Aorta (tissue), 5 donors: Measurements from ENCODE around the gene CRK. TPM values are rescaled to one million over a fixed set of nuclear protein-coding genes. Genes with fewer than 3 reads are reported as not detected.
A peak's percentile ranks its signal among the peaks of the same experiment; 100 is the strongest.

Experiments used
- ATAC-seq: fragments of 200-7000 bp; cut with Tn5 transposase; one replicate; pipeline ENCODE4 v1.9.1; 2022; ENCODE audit warnings: moderate library complexity; ENCODE audit not compliant: low FRiP score
- DNase-seq, 2 donors: peaks; one replicate each; pipeline ENCODE4 v3.0.0-alpha.2; 2020
- H3K27ac ChIP-seq, 2 donors: one replicate each; pipeline ENCODE4 v1.5.1; 2013; ENCODE audit warnings: low read length in 2 of 2, mild to moderate bottlenecking in 2 of 2, moderate library complexity in 2 of 2, control low read depth in 1 of 2, inconsistent platforms in 1 of 2, low read depth in 1 of 2
- H3K27me3 ChIP-seq, 2 donors: one replicate each; pipeline ENCODE4 v1.6.1; 2013; ENCODE audit warnings: control low read depth in 1 of 2, low read length in 1 of 2, mild to moderate bottlenecking in 1 of 2, moderate library complexity in 1 of 2; ENCODE audit not compliant: insufficient read depth in 2 of 2, control insufficient read depth in 1 of 2
- H3K36me3 ChIP-seq, 2 donors: one replicate each; pipeline ENCODE4 v1.6.1; 2013; ENCODE audit warnings: control low read depth in 1 of 2, low read length in 1 of 2, mild to moderate bottlenecking in 1 of 2; ENCODE audit not compliant: insufficient read depth in 2 of 2, control insufficient read depth in 1 of 2
- H3K4me1 ChIP-seq, 2 donors: one replicate each; pipeline ENCODE4 v1.6.1; 2013; ENCODE audit warnings: low read length in 2 of 2, control low read depth in 1 of 2, mild to moderate bottlenecking in 1 of 2, moderate library complexity in 1 of 2; ENCODE audit not compliant: insufficient read depth in 2 of 2, control insufficient read depth in 1 of 2
- H3K4me3 ChIP-seq, 2 donors: one replicate each; pipeline ENCODE4 v1.5.1; 2013; ENCODE audit warnings: low read length in 2 of 2, control low read depth in 1 of 2, mild to moderate bottlenecking in 1 of 2
- H3K9me3 ChIP-seq: one replicate; pipeline ENCODE4 v1.6.1; 2013; ENCODE audit warnings: mild to moderate bottlenecking, low read length; ENCODE audit not compliant: control insufficient read depth
- WGBS, 2 donors: extraction: QIAGEN DNeasy Blood & Tissue Kit; methylation state at CpG; one replicate each; pipeline ENCODE4 v1.1.7; 2013; 5-methylcytosine and 5-hydroxymethylcytosine counted together
- intact Hi-C, 2 donors: fragments of 100-400 bp; cut with DNase I; formaldehyde crosslinking; loops; one replicate each; pipeline versions ENCODE4 v1.14.2 to v1.15.0; 2022
- polyA plus RNA-seq, 2 donors: library from polyadenylated mRNA; stranded (reverse); fragments of 200-250 nt; gene quantifications; one replicate each; pipeline ENCODE4 v1.2.3, GENCODE V29; 2013
- total RNA-seq, 2 donors: library from RNA; stranded (reverse); fragmentation: NEBNext Ultra II Directional; extraction: Animal tissue kit (Norgen Biotek cat#: 25700); gene quantifications; one replicate each; pipeline ENCODE4 v1.2.1, GENCODE V29; 2021
- donor health status: healthy with polysubstance abuse.
- donor health status: Bipolar disorder and iron deficiency.
- donor health status: DM: no; HTN: no; CAD: no.
- donor health status: DM: no; HTN: no; CAD: no.
- donor health status: DM: yes; HTN: yes; CAD: no.

CRK gene
- total and polyA plus RNA-seq, 4 donors: 33.5 to 63.8 (median 48.1) TPM

- 89 to 92% methylated on average over 15 of the region's 15 CpGs for WGBS, 2 donors
- intact Hi-C loops: no loop called here
- H3K36me3 ChIP-seq: peaks cover 7 to 22% of the 10 kb centered on the region in 2 donors
- H3K4me3 ChIP-seq: no peak overlapping the region
- H3K27me3 ChIP-seq: no peaks in the 10 kb centered on the region
- ATAC-seq: no peak
- no peak overlapping the region for H3K27ac ChIP-seq
- H3K9me3 ChIP-seq: no peaks in the 10 kb centered on the region
- H3K4me1 ChIP-seq: no peaks in the 10 kb centered on the region
- DNase-seq: no peak
Observed at GRCh38 chr17:1471490-1471889, 15.5 kb upstream of the CRK start.

GRCh38 chr17:1470755-1471462, 14.9 kb upstream of the CRK start:
- Histone ChIP-seq H3K4me1 (no peaks in the 10 kb centered on the region), H3K36me3 (peaks cover 7 to 22% of the 10 kb centered on the region in 2 donors), H3K27me3 (no peaks in the 10 kb centered on the region), H3K9me3 (no peaks in the 10 kb centered on the region), H3K4me3 (no peak overlapping the region), H3K27ac (no peak overlapping the region)
- intact Hi-C loops: no loop called here
- ATAC-seq (no peak), DNase-seq (no peak)
- WGBS, 2 donors: 84 to 86% methylated on average over 24 to 25 of the region's 25 CpGs

DNA sequence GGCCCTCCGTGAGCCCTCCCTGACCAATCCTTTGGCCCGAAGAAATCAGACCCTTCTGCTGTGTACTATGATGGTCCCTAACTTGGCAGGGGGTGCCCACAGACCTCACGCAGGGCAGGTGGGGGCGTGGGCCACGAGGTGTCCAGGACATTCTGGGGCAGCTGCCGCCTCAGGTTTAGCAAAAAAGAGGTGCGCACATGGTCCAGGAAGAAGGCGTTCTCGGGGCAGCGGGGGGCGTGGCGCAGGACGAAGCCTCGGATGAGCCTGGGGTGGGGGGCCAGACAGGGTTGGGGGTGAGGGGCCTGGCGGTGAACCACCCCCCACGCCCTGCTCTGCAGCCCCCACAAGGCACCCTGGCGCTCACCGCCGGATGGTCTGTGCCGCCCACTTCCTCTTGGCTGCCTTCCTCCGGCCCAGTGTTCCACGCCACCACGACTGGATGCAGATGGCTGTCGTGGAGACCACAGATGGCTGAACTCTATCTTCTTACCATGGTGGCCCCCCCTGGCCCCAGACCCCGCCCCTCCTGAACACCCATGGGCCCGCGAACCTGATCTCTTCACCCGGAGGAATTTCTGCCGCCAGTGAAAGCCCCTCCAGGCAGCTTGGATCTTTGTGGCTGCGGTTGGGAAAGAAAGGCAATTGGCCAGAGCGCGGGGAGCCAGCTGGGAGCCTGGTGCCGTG, 14.2 kb upstream of the CRK start:
- Histone ChIP-seq H3K9me3 (no peaks in the 10 kb centered on the region), H3K27me3 (no peaks in the 10 kb centered on the region), H3K4me3 (no peak overlapping the region), H3K36me3 (peaks cover 7 to 22% of the 10 kb centered on the region in 2 donors), H3K27ac (no peak overlapping the region), H3K4me1 (no peaks in the 10 kb centered on the region)
- intact Hi-C loops: no loop called here
- ATAC-seq (no peak), DNase-seq (no peak)
- WGBS, 2 donors: 83 to 84% methylated on average over 33 of the region's 33 CpGs

- H3K36me3 ChIP-seq: peaks cover 7 to 22% of the 10 kb centered on the region in 2 donors
- DNase-seq: no peak
- no peaks in the 10 kb centered on the region for H3K9me3 ChIP-seq
- 75 to 79% methylated on average over 28 of the region's 28 CpGs for WGBS, 2 donors
- H3K4me1 ChIP-seq: no peaks in the 10 kb centered on the region
- no peak overlapping the region for H3K4me3 ChIP-seq
- H3K27ac ChIP-seq: no peak overlapping the region
- H3K27me3 ChIP-seq: no peaks in the 10 kb centered on the region
- intact Hi-C loops: no loop called here
- ATAC-seq: no peak
Observed at GRCh38 chr17:1469231-1469852, 13.3 kb upstream of the CRK start.

DNA sequence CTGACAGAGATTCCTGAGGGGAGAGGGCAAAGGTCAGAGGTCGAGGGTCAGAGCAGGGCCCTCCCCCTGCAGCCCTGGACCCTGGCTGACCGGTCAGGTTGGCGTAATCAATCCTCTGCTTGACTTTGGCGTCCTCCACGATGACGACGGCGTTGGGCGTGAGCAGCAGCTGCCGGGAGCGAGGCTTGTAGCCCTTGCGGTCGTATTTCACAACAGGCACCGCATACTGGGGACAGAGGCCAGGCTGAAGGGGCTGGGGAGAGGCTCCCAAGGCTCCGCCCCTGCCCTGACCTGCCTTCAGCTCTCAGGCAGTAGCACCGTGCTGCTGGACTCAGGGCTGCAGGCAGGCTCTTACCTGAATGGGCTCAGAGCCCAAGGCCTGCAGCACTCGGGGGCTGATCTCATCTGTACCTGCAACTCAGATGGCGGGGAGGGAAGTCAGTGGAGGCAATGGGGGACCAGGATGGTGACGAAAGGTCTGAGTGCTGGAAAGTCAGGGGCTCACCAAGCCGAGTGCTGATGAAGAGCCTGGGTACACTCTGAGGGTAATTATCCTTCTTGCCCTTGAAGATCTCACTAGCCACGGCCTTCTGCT, 12.0 kb upstream of the CRK start:
- ATAC-seq (peak; percentile 39), DNase-seq (no peak)
- Histone ChIP-seq H3K36me3 (peaks cover 7 to 19% of the 10 kb centered on the region in 2 donors), H3K9me3 (no peaks in the 10 kb centered on the region), H3K4me3 (no peak overlapping the region), H3K27me3 (no peaks in the 10 kb centered on the region), H3K27ac (no peak overlapping the region), H3K4me1 (no peaks in the 10 kb centered on the region)
- WGBS, 2 donors: 69 to 74% methylated on average over 21 of the region's 21 CpGs
- intact Hi-C loops: no loop called here

DNA sequence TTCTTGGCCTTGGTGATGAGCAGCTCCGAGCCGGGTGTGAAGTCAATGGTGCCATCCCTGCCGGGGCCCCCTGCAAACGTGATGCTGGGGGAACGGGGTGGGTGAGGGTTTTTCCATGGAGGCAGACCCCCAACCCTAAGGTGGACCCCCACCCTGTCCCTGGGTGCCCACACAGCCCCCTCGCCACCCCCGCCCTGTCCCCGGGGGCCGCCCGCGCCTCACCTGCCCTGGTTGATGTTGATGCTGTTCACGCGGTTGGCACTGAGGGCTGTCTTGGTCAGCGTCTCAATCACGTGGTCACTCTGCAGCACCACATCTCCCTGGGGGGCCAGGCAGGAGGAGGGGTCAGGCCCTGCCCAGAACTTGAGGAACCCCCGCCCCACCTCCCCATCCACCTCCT, 11.2 kb upstream of the CRK start:
- Histone ChIP-seq H3K27ac (no peak overlapping the region), H3K4me1 (no peaks in the 10 kb centered on the region), H3K4me3 (no peak overlapping the region), H3K9me3 (no peaks in the 10 kb centered on the region), H3K36me3 (peaks cover 7 to 19% of the 10 kb centered on the region in 2 donors), H3K27me3 (no peaks in the 10 kb centered on the region)
- ATAC-seq (no peak), DNase-seq (no peak)
- intact Hi-C loops: no loop called here
- 86 to 87% methylated on average over 16 of the region's 16 CpGs for WGBS, 2 donors

DNA sequence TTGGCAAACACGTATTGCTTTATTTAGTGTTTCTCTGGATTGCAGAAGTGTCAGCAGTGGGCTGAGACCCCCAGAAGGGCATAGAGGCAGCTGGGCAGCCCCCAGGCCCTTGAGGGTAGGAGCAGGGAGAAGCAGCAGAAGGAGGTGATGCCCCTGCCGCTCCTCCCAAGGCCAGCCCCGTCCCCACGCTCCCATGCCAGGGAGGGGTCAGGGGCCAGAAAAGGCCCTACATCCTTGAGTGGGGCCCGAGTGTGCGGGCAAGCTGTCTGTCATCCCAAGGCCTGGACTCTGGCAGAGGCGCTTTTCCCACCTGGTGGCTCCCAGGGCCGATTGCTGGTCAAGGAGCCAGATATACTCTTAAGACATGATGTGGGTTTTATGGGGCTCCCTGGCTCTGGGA, 8.2 kb upstream of the CRK start:
- Histone ChIP-seq H3K4me1 (peaks cover 3 to 4% of the 10 kb centered on the region in 2 donors), H3K36me3 (peaks cover 3 to 9% of the 10 kb centered on the region in 2 donors), H3K4me3 (no peak overlapping the region), H3K9me3 (no peaks in the 10 kb centered on the region), H3K27me3 (no peaks in the 10 kb centered on the region), H3K27ac (no peak overlapping the region)
- intact Hi-C loops: no loop called here
- ATAC-seq: no peak
- WGBS, 2 donors: 87% methylated on average over 8 of the region's 8 CpGs
- DNase-seq: no peak

DNA sequence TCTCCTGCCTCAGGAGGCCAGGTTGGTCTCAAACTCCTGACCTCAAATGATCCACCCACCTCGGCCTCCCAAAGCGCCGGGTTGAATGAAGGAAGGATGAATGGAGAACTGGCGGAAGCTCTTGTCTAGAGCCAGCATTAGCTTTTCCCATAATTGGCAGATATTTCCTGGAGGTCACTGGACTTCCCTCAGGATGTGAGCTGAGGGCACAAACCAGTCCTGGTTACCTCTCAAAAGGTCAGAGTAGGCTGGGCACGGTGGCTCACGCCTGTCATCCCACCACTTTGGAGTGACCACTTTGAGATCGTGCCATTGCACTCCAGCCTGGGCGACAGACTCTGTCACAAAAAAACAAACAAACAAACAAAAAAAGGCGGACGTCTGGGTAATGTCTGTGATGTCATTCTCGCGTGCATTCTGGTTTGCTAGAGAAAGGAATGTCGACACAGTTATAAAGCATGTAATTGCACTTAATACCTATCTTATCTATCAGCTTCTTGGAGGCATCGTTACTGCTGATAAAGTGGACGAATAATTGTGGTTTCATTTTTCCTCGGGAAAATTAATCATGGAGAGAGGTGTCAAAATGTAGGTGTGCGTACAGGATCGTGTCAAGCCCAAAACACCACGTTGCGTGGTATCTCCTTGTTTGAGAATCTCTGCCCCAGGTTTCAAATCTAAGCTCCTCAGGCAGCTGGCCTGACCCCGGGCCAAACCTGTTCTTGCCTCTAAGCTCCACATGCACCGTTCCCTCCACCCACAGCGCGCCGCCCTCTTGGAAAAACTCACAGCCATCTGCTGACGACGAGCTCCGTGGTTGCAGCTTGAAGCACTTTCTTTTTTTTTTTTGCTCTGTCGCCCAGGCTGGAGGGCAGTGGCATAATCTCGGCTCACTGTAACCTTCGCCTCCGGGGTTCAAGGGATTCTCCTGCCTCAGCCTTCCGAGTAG, 6.4 kb upstream of the CRK start:
- no peak for ATAC-seq
- H3K27ac ChIP-seq: no peak overlapping the region
- WGBS, 2 donors: 90 to 92% methylated on average over 33 of the region's 33 CpGs
- H3K4me1 ChIP-seq: peaks cover 3 to 4% of the 10 kb centered on the region in 2 donors
- intact Hi-C loops: no loop called here
- no peaks in the 10 kb centered on the region for H3K27me3 ChIP-seq
- DNase-seq: no peak
- H3K4me3 ChIP-seq: no peak overlapping the region
- peaks cover 3 to 5% of the 10 kb centered on the region in 2 donors for H3K36me3 ChIP-seq
- no peaks in the 10 kb centered on the region for H3K9me3 ChIP-seq
